ENCODE measurements around the gene TMEM140.

TMEM140 gene

DNA sequence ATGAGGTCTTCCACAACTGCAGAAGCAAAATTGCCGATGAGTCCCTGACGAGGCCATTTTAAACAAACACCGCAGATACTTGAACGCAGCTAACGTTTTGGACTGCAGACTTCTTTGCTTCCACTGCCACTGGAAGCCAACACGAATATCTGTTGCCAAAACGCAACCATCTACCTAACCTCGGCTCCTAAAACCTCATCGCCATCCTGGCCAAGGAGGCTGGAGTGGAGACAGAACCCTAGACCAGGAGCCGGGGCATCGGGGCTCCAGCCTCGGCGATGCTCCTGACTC lies 63.0 kb downstream of the TMEM140 start:
- intact Hi-C loops (cut with DNase I): loop anchor here (2.0 to 5.0 kb wide), 3 partner anchors 40 to 451 kb away; partner anchors contain the start of genes CYREN and STMP1
- no peak for DNase-seq

DNA sequence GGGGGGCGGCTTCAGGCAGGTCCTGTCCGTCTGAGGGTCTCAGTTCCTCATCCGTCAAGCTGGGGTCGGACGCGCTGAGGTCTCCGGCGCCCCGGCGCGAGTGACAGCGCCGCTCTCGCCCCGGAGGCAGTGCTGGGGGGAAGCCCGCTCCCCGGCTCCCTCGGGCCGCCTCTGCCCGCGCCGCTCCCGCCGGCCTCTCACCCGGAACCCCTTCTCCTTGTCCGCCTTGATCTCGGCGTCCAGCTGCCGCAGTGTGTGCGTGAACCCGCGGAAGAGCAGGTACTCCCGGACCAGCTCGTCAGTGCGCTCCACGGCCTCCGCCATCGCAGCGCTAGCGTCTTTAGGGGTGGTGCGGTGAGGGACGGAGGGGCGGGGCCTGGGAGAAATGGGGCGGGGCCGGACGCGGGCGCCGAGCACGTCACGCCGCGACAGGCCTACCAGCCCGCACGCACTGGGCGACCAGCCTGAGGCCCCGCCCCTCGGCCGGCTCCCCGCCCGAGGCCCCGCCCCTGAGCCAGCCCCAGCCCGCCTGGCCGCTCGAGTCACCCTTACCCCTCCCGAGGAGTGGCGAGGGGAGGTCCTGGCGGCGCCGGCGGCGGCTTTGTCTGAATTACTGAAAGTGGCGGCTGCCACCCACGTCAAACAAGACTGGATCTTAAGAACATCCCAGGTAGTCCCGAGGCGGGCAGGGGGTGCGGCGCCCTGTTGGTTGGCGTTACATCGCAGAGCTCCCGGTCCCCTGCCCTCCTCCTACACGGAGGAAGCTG lies 63.5 kb downstream of the TMEM140 start, which contains the start of gene WDR91:
WDR91 (minus strand) TSS at position 348 of the 767 bp plus-strand sequence; CDS start at position 324, 24 bp downstream.
- intact Hi-C loops (cut with DNase I): loop anchor here (2.0 to 5.0 kb wide), 3 partner anchors 41 to 451 kb away; partner anchors contain the start of genes CYREN and STMP1
- DNase-seq: peak; percentile 94 to 99 (median 97)

DNA sequence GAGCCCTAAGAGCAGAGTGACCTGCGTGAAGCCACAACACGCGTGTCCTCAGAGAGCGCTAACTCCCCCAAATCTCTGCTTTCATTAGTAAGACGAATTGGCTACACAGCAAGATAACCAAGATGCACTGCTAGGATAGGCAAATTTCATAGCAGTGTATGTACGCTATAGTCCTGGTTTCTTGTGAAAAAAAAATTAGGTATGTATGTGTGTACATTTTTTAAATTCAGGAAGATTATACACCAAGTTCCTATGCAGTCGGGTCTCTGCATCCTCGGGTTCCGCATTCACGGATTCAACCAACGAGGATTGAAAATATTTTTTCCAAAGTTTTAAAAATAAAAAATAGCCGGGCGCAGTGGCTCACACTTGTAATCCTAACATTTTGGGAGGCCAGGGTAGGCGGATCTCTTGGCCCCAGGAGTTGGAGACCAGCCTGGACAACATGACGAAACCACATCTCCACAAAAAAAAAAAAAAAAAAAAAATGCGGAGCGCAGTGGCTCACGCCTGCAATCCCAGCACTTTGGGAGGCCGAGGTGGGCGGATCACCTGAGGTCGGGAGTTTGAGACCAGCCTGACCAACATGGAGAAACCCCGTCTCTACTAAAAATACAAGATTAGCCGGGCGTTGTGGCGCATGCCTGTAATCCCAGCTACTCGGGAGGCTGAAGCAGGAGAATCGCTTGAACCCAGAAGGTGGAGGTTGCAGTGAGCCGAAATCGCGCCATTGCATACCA lies 64.2 kb downstream of the TMEM140 start:
- intact Hi-C loops (cut with DNase I): loop anchor here (2.0 to 5.0 kb wide), 3 partner anchors 40 to 450 kb away; partner anchors contain the start of genes CYREN and STMP1
- peak in 1 of 10 donors; percentile 45 for DNase-seq

DNA sequence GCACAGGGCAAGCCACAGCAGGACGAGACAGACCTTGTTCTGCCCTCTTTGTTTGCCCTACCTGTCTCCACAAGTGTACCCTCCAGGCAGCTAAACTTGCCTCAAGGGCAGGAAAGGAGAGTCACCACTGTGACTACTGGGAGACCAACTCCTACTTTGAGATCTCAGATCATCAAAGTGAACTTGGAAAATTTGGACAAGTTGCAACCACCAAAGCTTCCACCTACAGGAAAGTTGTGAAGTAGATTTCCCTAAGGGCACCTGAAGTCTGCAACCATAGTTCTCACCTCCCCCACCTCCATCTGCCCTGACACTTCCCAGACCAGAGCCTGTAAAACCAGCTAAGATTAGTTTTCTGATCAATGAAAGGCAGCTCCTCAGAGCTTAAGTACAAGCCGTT lies 66.0 kb downstream of the TMEM140 start:
- intact Hi-C loops (cut with DNase I): loop anchor here (5.0 kb wide), 2 partner anchors 38 to 448 kb away; partner anchors contain the start of gene STMP1
- no peak for DNase-seq

DNA sequence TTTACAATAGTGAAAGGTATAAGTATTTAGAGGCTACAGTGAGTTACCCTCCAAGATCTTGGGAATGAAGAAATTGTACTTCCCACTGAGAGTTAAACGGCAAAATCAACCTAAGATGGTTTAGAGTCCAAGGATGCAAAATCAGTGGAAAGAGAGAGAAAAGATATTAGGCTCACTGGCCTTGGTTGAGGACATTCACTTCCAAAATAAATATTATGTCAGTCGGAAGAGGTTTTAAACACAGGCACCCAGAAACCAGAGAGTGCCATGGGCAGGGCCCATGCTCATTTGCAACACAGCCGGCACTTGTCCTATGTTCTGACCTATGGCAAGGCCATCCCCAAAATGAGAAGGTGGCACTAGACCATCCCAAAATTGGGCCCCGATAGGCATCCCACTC lies 67.3 kb downstream of the TMEM140 start:
- DNase-seq: no peak

DNA sequence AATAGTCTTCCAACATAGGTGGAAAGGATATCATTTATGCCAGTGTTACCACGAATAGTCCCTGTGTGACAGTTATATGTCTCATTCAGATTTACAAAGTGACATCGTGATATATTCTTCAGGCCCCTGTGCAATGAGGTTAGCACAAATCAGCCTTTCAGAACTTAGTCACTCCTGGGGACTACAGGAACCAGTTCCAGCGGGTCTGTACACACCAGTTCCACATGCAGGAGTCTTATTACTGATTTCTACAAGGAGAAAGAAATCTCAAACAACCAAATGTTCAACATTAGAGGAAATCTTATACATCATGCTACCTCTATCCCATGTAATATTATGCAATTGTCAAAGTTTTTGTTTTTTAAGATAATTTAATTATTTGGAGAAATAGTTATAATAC lies 67.8 kb downstream of the TMEM140 start:
- intact Hi-C loops (cut with DNase I): no loop called here
- DNase-seq: no peak

More for the DNA sequence above, 67.3 kb downstream of the TMEM140 start:
- intact Hi-C loops (cut with DNase I): no loop called here
